ENCODE measurements around the gene SCYL1. TPM values are rescaled to one million over a fixed set of nuclear protein-coding genes. Genes with fewer than 3 reads are reported as not detected.

SCYL1 gene
- total and polyA plus RNA-seq, 8 donors = 40.1 to 83.9 (median 43.1) TPM

DNA sequence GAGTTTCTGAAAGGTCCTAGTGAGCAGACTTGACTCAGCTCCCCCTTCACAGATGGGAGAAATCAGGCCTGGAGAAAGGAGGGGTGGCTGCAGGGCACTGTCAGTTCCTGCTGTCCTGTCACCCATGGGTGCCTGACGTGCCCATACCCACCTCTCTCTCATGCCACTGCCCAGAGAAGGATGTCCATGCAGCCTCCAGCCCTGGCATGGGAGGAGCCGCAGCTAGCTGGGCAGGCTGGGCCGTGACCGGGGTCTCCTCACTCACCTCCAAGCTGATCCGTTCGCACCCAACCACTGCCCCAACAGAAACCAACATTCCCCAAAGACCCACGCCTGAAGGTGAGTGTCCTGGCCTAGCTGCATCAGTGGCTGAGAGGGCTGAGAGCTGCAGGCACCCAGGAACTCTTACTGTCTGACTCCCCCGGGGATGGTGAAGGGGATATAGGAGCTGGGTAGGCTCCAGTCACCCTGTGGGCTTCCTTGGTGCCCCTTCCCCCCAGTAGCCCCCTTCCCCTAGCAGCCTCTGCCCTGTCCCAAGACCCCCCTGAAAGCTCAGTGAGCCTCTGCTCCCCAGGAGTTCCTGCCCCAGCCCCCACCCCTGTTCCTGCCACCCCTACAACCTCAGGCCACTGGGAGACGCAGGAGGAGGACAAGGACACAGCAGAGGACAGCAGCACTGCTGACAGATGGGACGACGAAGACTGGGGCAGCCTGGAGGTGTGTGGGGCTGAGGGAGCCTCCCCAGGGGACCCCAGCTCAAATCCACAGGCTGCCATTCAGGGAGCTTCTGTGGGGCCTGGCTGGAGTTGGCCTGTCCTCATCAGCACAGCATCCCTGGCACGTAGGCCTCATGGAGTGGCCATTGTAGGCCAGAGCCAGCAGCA, 11.8 kb downstream of the SCYL1 start:
- Histone ChIP-seq H3K27ac (no peak overlapping the region), H3K4me3 (no peak overlapping the region), H3K9me3 (no peaks in the 10 kb centered on the region), H3K36me3 (peaks cover 0 to 23% (median 9%) of the 10 kb centered on the region in 3 donors), H3K4me1 (peaks cover 5 to 8% (median 7%) of the 10 kb centered on the region in 3 donors), H3K27me3 (no peaks in the 10 kb centered on the region)
- no peak for FAIRE-seq
- no peak for ATAC-seq
- 86 to 89% methylated on average over 12 of the region's 12 CpGs for WGBS, 2 donors
- intact Hi-C loops (cut with DNase I) = loop anchor here in 2 of 3 donors (10.0 kb wide), 2 partner anchors 48 to 322 kb away; no protein-coding TSS in a partner anchor
- TF ChIP-seq, protein P1, sequence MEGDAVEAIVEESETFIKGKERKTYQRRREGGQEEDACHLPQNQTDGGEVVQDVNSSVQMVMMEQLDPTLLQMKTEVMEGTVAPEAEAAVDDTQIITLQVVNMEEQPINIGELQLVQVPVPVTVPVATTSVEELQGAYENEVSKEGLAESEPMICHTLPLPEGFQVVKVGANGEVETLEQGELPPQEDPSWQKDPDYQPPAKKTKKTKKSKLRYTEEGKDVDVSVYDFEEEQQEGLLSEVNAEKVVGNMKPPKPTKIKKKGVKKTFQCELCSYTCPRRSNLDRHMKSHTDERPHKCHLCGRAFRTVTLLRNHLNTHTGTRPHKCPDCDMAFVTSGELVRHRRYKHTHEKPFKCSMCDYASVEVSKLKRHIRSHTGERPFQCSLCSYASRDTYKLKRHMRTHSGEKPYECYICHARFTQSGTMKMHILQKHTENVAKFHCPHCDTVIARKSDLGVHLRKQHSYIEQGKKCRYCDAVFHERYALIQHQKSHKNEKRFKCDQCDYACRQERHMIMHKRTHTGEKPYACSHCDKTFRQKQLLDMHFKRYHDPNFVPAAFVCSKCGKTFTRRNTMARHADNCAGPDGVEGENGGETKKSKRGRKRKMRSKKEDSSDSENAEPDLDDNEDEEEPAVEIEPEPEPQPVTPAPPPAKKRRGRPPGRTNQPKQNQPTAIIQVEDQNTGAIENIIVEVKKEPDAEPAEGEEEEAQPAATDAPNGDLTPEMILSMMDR (IDR thresholded peaks at IDR 0.05) = no peak
- DNase-seq = peak in 1 of 6 donors; percentile 62

DNA sequence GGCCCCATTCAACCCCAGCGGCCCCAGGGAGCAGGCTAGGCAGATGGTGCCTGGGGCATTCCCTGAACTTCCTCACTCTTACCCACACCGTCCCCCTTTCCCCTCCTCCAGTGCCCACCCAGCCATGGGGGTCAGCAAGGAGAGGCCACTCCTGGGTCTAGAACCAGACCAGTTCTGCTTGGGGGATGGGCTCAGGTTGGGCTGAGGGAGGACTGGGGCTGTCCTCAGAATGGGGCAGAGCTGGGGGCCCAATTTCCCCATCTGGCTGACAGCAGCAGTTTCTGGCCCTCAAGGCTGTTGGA, 12.4 kb downstream of the SCYL1 start:
- intact Hi-C loops (cut with DNase I) = loop anchor here in 2 of 3 donors (10.0 kb wide), 2 partner anchors 48 to 322 kb away; no protein-coding TSS in a partner anchor
- Histone ChIP-seq H3K9me3 (no peaks in the 10 kb centered on the region), H3K4me3 (no peak overlapping the region), H3K27ac (no peak overlapping the region), H3K4me1 (peaks cover 5 to 11% (median 7%) of the 10 kb centered on the region in 3 donors), H3K36me3 (peaks cover 0 to 18% (median 4%) of the 10 kb centered on the region in 3 donors), H3K27me3 (no peaks in the 10 kb centered on the region)
- ATAC-seq (no peak), FAIRE-seq (no peak), DNase-seq (peak in 1 of 6 donors; percentile 59)
- TF ChIP-seq, protein P1 (IDR thresholded peaks at IDR 0.05) = no peak
- 79 to 88% methylated on average over 2 of the region's 2 CpGs for WGBS, 2 donors

DNA sequence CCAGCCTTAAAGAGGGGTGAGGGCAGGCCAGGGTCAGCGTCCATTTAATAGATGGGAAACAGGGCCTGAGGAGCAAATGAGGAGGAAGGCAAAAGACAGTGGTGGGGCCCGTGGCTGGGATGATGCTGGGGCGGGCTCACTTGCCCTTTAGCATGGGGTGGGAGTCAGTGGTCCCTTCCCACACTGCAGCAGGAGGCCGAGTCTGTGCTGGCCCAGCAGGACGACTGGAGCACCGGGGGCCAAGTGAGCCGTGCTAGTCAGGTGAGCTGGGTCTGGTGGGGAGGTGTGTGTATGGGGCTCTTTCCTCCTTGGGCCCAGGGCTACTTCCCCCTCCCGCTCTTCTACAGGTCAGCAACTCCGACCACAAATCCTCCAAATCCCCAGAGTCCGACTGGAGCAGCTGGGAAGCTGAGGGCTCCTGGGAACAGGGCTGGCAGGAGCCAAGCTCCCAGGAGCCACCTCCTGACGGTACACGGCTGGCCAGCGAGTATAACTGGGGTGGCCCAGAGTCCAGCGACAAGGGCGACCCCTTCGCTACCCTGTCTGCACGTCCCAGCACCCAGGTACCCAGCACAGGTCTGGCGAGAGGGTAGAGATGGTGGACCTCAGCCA, 12.8 kb downstream of the SCYL1 start:
- DNase-seq = peak in 3 of 6 donors; percentile 19 to 76 (median 47)
- H3K4me3 ChIP-seq = no peak overlapping the region
- no peaks in the 10 kb centered on the region for H3K9me3 ChIP-seq
- H3K27ac ChIP-seq = no peak overlapping the region
- intact Hi-C loops (cut with DNase I) = loop anchor here in 2 of 3 donors (10.0 kb wide), 2 partner anchors 47 to 323 kb away; no protein-coding TSS in a partner anchor
- ATAC-seq = no peak
- no peaks in the 10 kb centered on the region for H3K27me3 ChIP-seq
- H3K36me3 ChIP-seq = peaks cover 0 to 13% (median 0%) of the 10 kb centered on the region in 3 donors
- peaks cover 5 to 11% (median 7%) of the 10 kb centered on the region in 3 donors for H3K4me1 ChIP-seq
- 87 to 89% methylated on average over 18 of the region's 18 CpGs for WGBS, 2 donors
- TF ChIP-seq, protein P1 (IDR thresholded peaks at IDR 0.05) = no peak
- no peak for FAIRE-seq

DNA sequence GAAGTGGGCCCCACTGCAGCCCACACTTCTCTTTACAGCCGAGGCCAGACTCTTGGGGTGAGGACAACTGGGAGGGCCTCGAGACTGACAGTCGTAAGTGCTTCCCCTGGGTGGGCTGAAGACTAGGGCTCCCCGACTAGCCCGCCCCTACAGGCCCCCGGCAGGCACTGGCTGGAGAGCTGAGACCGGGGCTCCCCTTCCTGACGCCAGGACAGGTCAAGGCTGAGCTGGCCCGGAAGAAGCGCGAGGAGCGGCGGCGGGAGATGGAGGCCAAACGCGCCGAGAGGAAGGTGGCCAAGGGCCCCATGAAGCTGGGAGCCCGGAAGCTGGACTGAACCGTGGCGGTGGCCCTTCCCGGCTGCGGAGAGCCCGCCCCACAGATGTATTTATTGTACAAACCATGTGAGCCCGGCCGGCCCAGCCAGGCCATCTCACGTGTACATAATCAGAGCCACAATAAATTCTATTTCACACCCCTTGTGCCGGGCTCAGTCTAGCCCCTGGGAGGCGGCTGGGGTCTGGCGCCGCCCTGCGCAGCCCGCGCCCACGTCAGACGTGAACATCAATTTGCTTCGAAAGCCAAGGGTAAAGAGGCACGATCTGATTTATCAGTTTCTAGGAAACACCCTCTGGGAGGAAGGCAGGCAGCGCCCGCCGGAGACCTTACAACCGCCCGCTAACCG, 13.5 kb downstream of the SCYL1 start:
- DNase-seq (peak in 3 of 6 donors; percentile 27 to 81 (median 53)), FAIRE-seq (no peak), ATAC-seq (no peak)
- H3K4me1 ChIP-seq = peaks cover 5 to 11% (median 7%) of the 10 kb centered on the region in 3 donors
- no peaks in the 10 kb centered on the region for H3K27me3 ChIP-seq
- WGBS, 2 donors = 90 to 92% methylated on average over 43 of the region's 43 CpGs
- H3K9me3 ChIP-seq = no peaks in the 10 kb centered on the region
- intact Hi-C loops (cut with DNase I) = loop anchor here in 2 of 3 donors (10.0 kb wide), 2 partner anchors 46 to 324 kb away; no protein-coding TSS in a partner anchor
- H3K4me3 ChIP-seq = no peak overlapping the region
- no peak overlapping the region for H3K27ac ChIP-seq
- peaks cover 0 to 9% (median 0%) of the 10 kb centered on the region in 3 donors for H3K36me3 ChIP-seq
- TF ChIP-seq, protein P1 (IDR thresholded peaks at IDR 0.05) = no peak

Measured in pancreas (tissue), 10 donors.